Karpas-422 (cell line): ENCODE results near the gene U2AF1L4. TPM values are rescaled to one million over a fixed set of nuclear protein-coding genes. Genes with fewer than 3 reads are reported as not detected.

Experiments used
- DNase-seq: peaks from one replicate; pipeline ENCODE4 v3.0.0-alpha.2; 2015
- H2AFZ ChIP-seq: fragments of 200-600 bp; sonication (generic); 2 replicates; pipeline ENCODE4 v1.6.1; 2014; ENCODE audit warnings: antibody characterized with exemption, low read length, mixed read lengths
- H3K27ac ChIP-seq: fragments of 200-600 bp; sonication (generic); 2 replicates; pipeline ENCODE4 v1.5.1; 2014; ENCODE audit warnings: mild to moderate bottlenecking, low read length, moderate library complexity
- H3K27me3 ChIP-seq: fragments of 200-600 bp; sonication (generic); 2 replicates; pipeline ENCODE4 v1.6.1; 2014; ENCODE audit warnings: low read length, mixed read lengths
- H3K36me3 ChIP-seq: fragments of 200-600 bp; sonication (generic); 2 replicates; pipeline ENCODE4 v1.6.1; 2014; ENCODE audit warnings: low read length, mixed read lengths; ENCODE audit not compliant: insufficient read depth
- H3K4me1 ChIP-seq: fragments of 200-600 bp; sonication (generic); 2 replicates; pipeline ENCODE4 v1.6.1; 2014; ENCODE audit warnings: mild to moderate bottlenecking, low read length, mixed read lengths
- H3K4me2 ChIP-seq: fragments of 200-600 bp; sonication (generic); 2 replicates; pipeline ENCODE4 v1.6.1; 2014; ENCODE audit warnings: low read length, low read depth, mild to moderate bottlenecking; ENCODE audit not compliant: poor library complexity, severe bottlenecking
- H3K4me3 ChIP-seq: fragments of 200-600 bp; sonication (generic); 2 replicates; pipeline ENCODE4 v1.5.1; 2014; ENCODE audit warnings: mild to moderate bottlenecking, antibody characterized with exemption, low read length, mixed read lengths
- H3K79me2 ChIP-seq: fragments of 200-600 bp; sonication (generic); 2 replicates; pipeline ENCODE4 v1.6.1; 2014; ENCODE audit warnings: mild to moderate bottlenecking, low read length, mixed read lengths
- H3K9ac ChIP-seq: fragments of 200-600 bp; sonication (generic); 2 replicates; pipeline ENCODE4 v1.6.0; 2014; ENCODE audit warnings: low read length
- H3K9me2 ChIP-seq: fragments of 200-600 bp; sonication (generic), shearing (Covaris generic); replicated peaks from 2 replicates; pipeline ENCODE4 v1.6.0; 2014; ENCODE audit warnings: mild to moderate bottlenecking, low read length, moderate library complexity; ENCODE audit not compliant: insufficient read depth
- H3K9me3 ChIP-seq: fragments of 300-700, 200-600 bp; sonication (generic); 2 replicates; pipeline ENCODE4 v1.6.1; 2014; ENCODE audit warnings: low read length, mixed read lengths
- H4K20me1 ChIP-seq: fragments of 200-600 bp; sonication (generic); 2 replicates; pipeline ENCODE4 v1.6.1; 2014; ENCODE audit warnings: mild to moderate bottlenecking, antibody characterized with exemption, low read length, low read depth; ENCODE audit not compliant: insufficient read depth
- total RNA-seq: library from RNA; depleted of rRNA; stranded (reverse); fragments of >200 nt; shearing (Covaris generic); gene quantifications from 2 replicates; pipeline ENCODE4 v1.2.3, GENCODE V29; 2014; ENCODE audit warnings: low replicate concordance

U2AF1L4 gene
- total RNA-seq, 1 experiment from 2014 or later: 50.4 TPM

DNA sequence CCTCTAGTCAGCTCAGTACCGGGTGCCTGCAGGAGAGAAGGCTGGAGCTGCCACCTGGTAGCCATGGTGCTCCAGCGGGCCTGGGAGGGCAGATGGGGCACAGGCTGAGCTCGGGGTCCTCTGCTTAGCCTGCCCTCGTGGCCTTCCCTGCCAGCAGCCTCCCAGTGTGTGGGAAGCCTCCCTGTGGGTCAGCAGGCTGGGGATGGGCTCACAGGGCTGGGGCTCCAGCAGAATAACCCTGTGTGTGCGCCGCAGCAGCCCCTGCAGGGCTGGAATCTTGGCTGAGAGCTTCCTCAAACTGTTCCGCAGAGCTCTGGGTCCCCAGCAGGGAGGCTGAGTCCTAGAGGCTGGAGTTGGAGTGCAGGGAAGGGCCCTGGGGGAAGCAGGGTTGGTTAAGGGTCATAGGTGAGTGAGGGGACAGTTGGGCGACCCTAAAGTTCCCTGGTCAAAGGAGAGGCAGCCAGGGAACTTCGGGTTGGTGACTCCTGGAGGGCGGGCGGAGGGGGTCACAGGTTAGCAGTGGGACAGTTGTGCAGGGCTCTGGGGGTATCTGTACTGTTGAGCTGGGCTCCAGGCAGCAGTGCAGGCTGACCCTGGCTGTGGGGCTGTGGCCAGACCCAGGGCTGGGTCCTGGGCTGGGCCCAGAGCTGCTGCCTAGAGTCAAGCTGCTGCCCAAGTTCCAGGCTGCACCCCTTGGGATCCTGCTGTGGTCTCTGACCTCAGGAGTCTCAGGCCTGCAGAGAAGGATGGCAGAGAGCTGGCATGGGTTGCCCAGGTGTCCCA, 44.2 kb upstream of the U2AF1L4 start:
- H3K9me3 ChIP-seq: no peaks in the 10 kb centered on the region
- H2AFZ ChIP-seq: no peak overlapping the region
- no peak overlapping the region for H3K4me3 ChIP-seq
- no peak overlapping the region for H3K9ac ChIP-seq
- no peaks in the 10 kb centered on the region for H3K4me1 ChIP-seq
- no peak for DNase-seq
- no peaks in the 10 kb centered on the region for H3K9me2 ChIP-seq
- H3K79me2 ChIP-seq: no peaks in the 10 kb centered on the region
- no peak overlapping the region for H3K4me2 ChIP-seq
- H3K27ac ChIP-seq: no peak overlapping the region
- H3K36me3 ChIP-seq: no peaks in the 10 kb centered on the region
- no peaks in the 10 kb centered on the region for H3K27me3 ChIP-seq
- H4K20me1 ChIP-seq: no peaks in the 10 kb centered on the region

DNA sequence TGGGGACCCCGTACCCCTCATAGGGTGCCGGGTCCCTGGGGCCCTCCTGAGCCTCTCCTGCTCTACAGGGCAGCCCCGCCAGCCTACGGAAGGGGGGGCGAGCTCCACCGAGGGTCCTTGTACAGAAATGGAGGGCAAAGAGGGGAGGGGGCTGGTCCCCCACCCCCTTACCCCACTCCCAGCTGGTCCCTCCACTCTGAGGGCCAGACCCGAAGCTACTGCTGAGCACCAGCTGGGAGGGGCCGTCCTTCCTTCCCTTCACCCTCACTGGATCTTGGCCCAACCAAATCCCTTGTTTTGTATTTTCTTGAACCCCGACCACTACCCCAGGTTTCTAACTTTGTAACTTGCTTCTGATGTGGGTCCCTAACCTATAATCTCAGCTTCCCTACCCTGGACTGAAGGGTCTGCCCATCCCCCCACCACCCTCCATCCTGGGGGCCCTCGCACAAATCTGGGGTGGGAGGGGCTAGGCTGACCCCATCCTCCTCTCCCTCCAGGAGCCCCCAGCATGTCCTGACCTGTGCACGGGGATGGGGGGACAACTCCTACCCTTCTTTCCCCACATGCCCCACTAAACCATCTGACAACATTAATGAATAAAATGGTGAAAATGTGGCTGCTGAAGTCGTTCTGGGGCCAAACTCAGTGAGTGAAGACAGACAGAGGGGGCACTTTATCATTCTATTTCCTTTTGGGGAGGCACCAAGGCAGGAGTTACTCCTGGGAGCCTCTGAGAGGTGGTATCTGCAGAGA, 43.2 kb upstream of the U2AF1L4 start:
- DNase-seq: no peak
- H3K4me1 ChIP-seq: no peaks in the 10 kb centered on the region
- H3K79me2 ChIP-seq: no peaks in the 10 kb centered on the region
- H3K36me3 ChIP-seq: no peaks in the 10 kb centered on the region
- H3K4me2 ChIP-seq: no peak overlapping the region
- H3K9me3 ChIP-seq: no peaks in the 10 kb centered on the region
- no peaks in the 10 kb centered on the region for H4K20me1 ChIP-seq
- H3K27ac ChIP-seq: no peak overlapping the region
- no peak overlapping the region for H3K9ac ChIP-seq
- H2AFZ ChIP-seq: no peak overlapping the region
- H3K9me2 ChIP-seq: no peaks in the 10 kb centered on the region
- H3K4me3 ChIP-seq: no peak overlapping the region
- no peaks in the 10 kb centered on the region for H3K27me3 ChIP-seq

DNA sequence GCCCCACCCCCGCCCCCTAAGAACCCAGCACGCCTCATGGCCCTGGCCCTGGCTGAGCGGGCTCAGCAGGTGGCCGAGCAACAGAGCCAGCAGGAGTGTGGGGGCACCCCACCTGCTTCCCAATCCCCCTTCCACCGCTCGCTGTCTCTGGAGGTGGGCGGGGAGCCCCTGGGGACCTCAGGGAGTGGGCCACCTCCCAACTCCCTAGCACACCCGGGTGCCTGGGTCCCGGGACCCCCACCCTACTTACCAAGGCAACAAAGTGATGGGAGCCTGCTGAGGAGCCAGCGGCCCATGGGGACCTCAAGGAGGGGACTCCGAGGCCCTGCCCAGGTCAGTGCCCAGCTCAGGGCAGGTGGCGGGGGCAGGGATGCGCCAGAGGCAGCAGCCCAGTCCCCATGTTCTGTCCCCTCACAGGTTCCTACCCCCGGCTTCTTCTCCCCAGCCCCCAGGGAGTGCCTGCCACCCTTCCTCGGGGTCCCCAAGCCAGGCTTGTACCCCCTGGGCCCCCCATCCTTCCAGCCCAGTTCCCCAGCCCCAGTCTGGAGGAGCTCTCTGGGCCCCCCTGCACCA, 42.1 kb upstream of the U2AF1L4 start:
- H3K79me2 ChIP-seq: no peaks in the 10 kb centered on the region
- DNase-seq: no peak
- H2AFZ ChIP-seq: no peak overlapping the region
- no peak overlapping the region for H3K4me2 ChIP-seq
- H3K9ac ChIP-seq: no peak overlapping the region
- no peak overlapping the region for H3K27ac ChIP-seq
- no peaks in the 10 kb centered on the region for H3K9me3 ChIP-seq
- no peak overlapping the region for H3K4me3 ChIP-seq
- H3K9me2 ChIP-seq: no peaks in the 10 kb centered on the region
- no peaks in the 10 kb centered on the region for H3K27me3 ChIP-seq
- H3K36me3 ChIP-seq: no peaks in the 10 kb centered on the region
- H3K4me1 ChIP-seq: no peaks in the 10 kb centered on the region
- no peaks in the 10 kb centered on the region for H4K20me1 ChIP-seq

DNA sequence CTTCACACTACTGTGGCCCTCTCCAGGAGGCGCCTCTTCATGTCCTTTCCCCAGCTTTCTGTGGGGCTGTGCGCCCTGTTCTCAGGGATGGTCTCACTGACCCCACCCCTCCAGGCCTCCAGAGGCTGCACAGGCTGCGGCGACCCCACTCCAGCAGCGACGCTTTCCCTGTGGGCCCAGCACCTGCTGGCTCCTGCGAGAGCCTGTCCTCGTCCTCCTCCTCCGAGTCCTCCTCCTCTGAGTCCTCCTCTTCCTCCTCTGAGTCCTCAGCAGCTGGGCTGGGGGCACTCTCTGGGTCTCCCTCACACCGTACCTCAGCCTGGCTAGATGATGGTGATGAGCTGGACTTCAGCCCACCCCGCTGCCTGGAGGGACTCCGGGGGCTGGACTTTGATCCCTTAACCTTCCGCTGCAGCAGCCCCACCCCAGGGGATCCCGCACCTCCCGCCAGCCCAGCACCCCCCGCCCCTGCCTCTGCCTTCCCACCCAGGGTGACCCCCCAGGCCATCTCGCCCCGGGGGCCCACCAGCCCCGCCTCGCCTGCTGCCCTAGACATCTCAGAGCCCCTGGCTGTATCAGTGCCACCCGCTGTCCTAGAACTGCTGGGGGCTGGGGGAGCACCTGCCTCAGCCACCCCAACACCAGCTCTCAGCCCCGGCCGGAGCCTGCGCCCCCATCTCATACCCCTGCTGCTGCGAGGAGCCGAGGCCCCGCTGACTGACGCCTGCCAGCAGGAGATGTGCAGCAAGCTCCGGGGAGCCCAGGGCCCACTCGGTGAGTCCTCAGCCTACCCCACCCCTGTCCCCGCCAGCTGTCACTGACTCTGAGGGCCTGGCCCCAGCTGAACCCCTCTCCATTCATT, 41.3 kb upstream of the U2AF1L4 start:
- Histone ChIP-seq H3K4me1 (no peaks in the 10 kb centered on the region), H3K4me2 (no peak overlapping the region), H3K9ac (no peak overlapping the region)

DNA sequence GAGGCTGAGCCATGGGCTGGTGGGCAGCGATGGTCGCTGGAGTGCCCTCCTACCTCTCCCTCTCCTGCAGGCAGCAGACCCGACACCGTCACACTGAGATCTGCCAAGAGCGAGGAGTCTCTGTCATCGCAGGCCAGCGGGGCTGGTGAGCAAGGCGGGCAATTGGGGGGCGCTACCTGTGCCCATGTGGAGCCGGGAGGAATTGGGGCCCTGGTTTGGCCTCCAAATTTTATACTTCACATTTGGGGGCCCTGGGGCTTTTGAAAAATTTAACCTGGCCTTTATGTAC, 40.1 kb upstream of the U2AF1L4 start:
- Histone ChIP-seq H3K4me1 (no peaks in the 10 kb centered on the region), H3K9me2 (no peaks in the 10 kb centered on the region)
- DNase-seq: no peak

More for the DNA sequence above, 41.3 kb upstream of the U2AF1L4 start:
- no peak overlapping the region for H3K27ac ChIP-seq
- no peak overlapping the region for H2AFZ ChIP-seq
- H3K27me3 ChIP-seq: no peaks in the 10 kb centered on the region
- no peaks in the 10 kb centered on the region for H4K20me1 ChIP-seq
- H3K36me3 ChIP-seq: no peaks in the 10 kb centered on the region
- DNase-seq: no peak
- no peak overlapping the region for H3K4me3 ChIP-seq
- H3K9me3 ChIP-seq: no peaks in the 10 kb centered on the region
- H3K79me2 ChIP-seq: no peaks in the 10 kb centered on the region
- no peaks in the 10 kb centered on the region for H3K9me2 ChIP-seq

DNA sequence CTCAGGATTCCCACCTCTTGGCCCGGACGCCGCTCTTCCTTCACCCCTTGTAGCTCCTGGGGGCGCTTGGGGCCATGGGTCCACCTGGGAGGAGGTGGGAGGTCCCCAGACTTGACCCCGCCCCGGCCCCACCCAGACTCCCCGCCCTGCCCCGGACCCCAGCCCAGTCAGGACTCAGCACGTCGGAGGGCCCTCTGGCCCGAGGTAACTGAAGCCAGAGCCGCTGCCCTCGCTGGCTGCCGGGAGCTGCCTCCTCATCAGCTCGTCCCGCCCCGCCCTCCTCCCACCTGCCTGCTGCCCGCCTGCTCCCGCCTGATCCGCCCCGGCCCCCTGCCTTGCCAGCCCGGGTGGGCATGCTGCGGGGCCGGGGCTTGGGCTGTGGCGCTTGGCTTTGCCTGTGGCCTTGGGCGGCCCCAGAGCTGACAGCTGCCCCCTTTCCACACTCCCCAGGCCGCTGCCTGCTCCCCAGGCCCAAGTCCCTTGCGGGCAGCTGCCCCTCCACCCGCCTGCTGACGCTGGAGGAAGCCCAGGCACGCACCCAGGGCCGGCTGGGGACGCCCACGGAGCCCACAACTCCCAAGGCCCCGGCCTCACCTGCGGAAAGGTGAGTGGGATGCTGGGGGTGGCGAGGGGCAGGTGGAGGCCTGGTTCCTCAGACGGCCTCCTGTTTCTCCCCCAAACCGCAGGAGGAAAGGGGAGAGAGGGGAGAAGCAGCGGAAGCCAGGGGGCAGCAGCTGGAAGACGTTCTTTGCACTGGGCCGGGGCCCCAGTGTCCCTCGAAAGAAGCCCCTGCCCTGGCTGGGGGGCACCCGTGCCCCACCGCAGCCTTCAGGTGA, 39.5 kb upstream of the U2AF1L4 start:
- Histone ChIP-seq H3K4me1 (no peaks in the 10 kb centered on the region), H3K9me2 (no peaks in the 10 kb centered on the region), H3K9me3 (no peaks in the 10 kb centered on the region), H3K9ac (no peak overlapping the region), H4K20me1 (no peaks in the 10 kb centered on the region), H2AFZ (no peak overlapping the region), H3K27ac (no peak overlapping the region), H3K36me3 (no peaks in the 10 kb centered on the region), H3K79me2 (no peaks in the 10 kb centered on the region), H3K4me2 (no peak overlapping the region), H3K4me3 (no peak overlapping the region), H3K27me3 (no peaks in the 10 kb centered on the region)
- no peak for DNase-seq

More for the DNA sequence above, 40.1 kb upstream of the U2AF1L4 start:
- Histone ChIP-seq H3K4me3 (no peak overlapping the region), H2AFZ (no peak overlapping the region), H3K79me2 (no peaks in the 10 kb centered on the region), H3K9ac (no peak overlapping the region), H3K4me2 (no peak overlapping the region), H3K27ac (no peak overlapping the region), H3K27me3 (no peaks in the 10 kb centered on the region), H3K36me3 (no peaks in the 10 kb centered on the region), H3K9me3 (no peaks in the 10 kb centered on the region), H4K20me1 (no peaks in the 10 kb centered on the region)

DNA sequence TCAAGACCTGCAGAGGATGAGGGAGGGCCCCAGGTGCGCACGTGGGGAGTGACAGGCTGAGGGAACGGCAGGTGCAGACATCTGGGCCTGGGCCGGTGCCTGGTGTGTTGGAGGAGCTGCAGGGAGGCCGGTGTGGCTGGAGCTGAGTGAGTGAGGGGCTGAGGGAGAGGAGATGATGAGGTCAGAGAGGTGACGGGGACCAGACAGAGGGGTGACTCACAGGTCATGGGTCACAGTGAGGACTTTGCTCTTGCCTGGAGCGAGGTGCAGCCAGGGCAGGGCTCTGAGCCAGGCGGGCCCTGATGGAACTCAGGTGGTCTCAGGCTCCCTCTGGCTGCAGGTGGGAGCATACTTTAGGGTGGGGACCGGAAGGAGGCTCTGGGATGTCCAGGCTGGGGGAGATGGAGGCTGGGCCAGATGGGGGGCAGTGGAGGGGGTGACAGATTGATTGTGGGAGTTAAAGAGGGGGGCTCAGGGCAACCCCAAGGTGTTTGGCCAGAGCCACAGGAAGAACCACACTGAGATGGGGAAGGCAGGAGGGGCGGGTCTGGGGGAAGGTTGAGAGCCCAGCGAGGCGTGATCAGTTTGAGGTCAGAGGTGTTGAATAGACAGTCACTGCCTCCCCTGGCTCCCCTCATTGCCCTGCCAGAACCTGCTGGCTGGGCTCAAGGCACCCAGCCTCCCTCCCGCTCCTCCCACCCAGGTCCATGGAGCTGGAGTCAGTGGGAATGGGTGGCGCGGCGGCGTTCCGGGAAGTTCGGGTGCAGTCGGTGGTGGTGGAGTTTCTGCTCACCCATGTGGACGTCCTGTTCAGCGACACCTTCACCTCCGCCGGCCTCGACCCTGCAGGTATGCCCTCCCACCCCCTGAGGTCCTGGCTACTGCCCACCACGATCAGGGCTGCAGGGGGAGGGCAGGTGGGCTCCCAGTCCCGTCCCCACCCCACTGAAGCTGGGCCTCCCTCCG, 38.5 kb upstream of the U2AF1L4 start:
- no peak overlapping the region for H3K9ac ChIP-seq

More for the DNA sequence above, 38.5 kb upstream of the U2AF1L4 start:
- Histone ChIP-seq H3K36me3 (no peaks in the 10 kb centered on the region), H3K4me3 (no peak overlapping the region), H3K9me3 (no peaks in the 10 kb centered on the region), H3K4me1 (no peaks in the 10 kb centered on the region), H3K79me2 (no peaks in the 10 kb centered on the region), H4K20me1 (no peaks in the 10 kb centered on the region), H3K9me2 (no peaks in the 10 kb centered on the region), H3K27me3 (no peaks in the 10 kb centered on the region), H2AFZ (no peak overlapping the region), H3K4me2 (no peak overlapping the region), H3K27ac (no peak overlapping the region)
- DNase-seq: no peak
